Epithelial cell of proximal tubule (primary cell): Measurements from ENCODE around the gene MAPK8IP2. TPM values are rescaled to one million over a fixed set of nuclear protein-coding genes. Genes with fewer than 3 reads are reported as not detected.

Experiments
- DNase-seq: peaks from one replicate; pipeline ENCODE4 v3.0.0-alpha.2; 2011; ENCODE audit warnings: low read depth
- H3K4me3 ChIP-seq: 2 replicates; pipeline ENCODE4 v1.5.1; 2011; ENCODE audit warnings: low read depth, mild to moderate bottlenecking, low read length
- total RNA-seq: library from RNA; depleted of rRNA; stranded (reverse); fragments of >200 nt; gene quantifications from 2 replicates; pipeline ENCODE4 v1.2.3, GENCODE V29; 2015
- TF ChIP-seq, protein P1 (sequence below): conservative IDR thresholded peaks from 2 replicates; pipeline ENCODE4 v1.5.1; 2012; ENCODE audit warnings: low read depth, mild to moderate bottlenecking, low read length

Gene MAPK8IP2
- total RNA-seq, 1 donor from 2014 or later: 0.23 TPM

DNA sequence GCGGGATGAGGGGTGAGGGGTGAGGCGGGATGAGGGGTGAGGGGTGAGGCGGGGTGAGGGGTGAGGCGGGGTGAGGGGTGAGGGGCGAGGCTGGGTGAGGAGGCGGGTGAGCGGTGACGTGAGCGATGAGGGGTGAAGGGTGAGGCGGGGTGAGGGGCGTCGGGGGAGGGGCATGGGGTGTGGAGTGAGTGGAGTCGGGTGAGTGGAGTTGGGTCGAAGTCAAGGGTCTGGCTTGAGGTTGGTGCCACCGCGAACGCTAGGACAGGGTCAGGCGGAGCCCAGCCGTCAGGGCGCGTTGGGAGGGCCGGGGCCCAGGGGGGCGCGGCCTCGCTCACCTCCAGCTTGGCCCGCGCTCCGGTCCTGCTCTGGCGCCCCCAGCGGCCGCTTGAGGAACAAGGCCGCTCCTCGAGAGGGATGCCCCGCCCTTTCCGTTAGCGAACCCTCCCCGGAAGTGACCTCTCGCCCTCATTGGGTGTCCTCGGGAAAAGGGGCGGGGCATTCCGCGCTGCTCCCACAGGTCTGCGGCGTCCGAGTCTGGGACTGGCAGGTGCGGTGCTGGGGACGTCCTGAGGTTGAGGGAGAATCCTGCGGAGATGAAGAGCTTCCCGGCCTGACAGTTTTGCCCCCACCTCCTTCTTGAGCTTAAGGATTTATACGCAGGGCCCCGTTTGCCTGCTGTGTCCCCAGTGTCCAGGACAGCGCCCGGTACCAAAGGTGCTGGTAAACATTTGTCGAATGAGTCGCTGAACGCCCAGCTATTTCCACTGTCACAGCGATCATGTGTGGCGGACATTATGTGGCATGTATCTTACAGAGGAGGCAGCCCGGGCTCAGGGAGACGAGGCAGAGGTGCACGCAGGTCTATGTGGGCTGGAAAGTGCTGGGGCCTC is 37.8 kb upstream of the MAPK8IP2 start, which contains the start of gene SYCE3:
Gene SYCE3 (minus strand): TSS at position 397 of the 890 bp plus-strand sequence. CDS start 6,514 bp downstream, outside the sequence.
- no peak for DNase-seq
- TF ChIP-seq, protein P1, sequence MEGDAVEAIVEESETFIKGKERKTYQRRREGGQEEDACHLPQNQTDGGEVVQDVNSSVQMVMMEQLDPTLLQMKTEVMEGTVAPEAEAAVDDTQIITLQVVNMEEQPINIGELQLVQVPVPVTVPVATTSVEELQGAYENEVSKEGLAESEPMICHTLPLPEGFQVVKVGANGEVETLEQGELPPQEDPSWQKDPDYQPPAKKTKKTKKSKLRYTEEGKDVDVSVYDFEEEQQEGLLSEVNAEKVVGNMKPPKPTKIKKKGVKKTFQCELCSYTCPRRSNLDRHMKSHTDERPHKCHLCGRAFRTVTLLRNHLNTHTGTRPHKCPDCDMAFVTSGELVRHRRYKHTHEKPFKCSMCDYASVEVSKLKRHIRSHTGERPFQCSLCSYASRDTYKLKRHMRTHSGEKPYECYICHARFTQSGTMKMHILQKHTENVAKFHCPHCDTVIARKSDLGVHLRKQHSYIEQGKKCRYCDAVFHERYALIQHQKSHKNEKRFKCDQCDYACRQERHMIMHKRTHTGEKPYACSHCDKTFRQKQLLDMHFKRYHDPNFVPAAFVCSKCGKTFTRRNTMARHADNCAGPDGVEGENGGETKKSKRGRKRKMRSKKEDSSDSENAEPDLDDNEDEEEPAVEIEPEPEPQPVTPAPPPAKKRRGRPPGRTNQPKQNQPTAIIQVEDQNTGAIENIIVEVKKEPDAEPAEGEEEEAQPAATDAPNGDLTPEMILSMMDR: peak; percentile 80
- H3K4me3 ChIP-seq: peak within 1 kb of the TSS; percentile 59

DNA sequence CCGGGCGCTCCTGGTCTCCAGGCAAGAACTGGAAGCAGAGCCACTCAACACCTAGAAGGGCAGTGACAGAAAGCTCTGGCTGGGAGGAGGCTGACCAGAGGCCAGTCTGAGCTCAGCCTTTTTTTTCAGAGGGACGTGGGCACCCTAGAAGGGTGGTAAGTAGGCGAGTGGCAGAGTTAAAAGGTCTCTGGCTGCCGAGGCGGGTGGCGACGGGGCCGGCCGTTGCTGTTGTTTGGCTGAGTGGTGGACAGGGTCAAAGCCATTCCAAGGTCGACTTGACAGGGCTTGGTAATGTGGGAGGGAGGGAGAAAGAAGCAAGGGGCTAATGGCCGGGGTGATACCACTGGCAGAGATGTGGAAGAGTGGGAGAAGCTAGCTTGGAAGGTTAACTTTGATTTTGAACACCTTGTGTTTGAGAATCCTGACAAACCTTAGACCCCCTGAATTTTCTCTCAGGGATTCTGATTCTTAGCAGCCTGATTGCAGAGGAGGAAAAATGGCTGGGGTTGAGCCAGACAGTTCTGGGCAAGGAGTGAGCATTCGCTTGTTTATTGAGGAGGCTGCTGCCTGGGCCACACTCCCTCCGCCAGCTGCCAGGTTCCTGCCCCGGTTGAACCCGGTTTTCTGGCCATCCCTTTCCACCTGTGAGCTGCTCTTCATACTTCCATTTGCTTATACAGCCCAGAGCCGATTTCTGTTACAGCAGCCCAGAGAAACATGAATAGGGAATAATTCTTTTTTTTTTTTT is 37.0 kb upstream of the MAPK8IP2 start:
- no peak for DNase-seq
- TF ChIP-seq, protein P1: no peak
- peak overlapping the region; percentile 59 for H3K4me3 ChIP-seq

DNA sequence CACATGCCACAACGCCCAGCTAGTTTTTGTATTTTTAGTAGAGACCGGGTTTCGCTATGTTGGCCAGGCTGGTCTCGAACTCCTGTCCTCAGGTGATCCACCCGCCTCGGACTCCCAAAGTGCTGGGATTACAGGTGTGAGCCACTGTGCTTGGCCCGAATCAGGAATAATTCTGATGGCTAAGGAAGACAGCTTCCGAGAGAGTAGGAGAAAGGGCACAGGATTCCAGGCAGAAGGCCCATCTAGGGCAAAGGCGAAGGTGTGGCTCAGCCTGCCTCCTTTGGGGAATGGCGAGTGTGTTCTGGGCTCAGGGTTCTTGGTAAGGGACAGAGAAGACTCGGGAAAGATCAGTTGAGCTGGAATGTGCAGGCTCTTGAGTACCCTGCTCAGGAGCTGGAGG is 36.3 kb upstream of the MAPK8IP2 start:
- DNase-seq: no peak
- H3K4me3 ChIP-seq: no peak overlapping the region
- TF ChIP-seq, protein P1: no peak

DNA sequence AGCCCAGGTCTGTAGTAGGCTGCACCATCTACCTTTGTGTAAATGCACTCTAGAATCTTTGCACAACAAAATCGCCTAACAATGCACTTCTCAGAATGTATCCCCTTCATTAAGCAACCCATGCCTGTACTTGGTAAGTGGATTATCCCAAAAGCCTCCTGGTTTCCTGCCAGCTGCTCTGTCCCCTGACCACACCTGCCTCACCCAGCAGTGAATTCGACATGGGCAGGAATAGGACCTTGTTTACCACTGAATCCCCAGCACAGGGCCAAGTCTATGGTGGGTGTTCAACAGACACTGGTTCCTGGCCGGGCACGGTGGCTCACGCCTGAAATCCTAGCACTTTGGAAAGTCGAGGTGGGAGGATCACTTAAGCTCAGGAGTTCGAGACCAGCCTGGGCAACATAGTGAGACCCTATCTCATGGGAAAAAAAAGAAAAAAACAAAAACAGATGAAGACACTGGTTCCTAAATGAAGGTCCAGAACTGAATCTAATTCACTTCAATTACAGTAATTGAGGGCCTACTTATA is 32.8 kb upstream of the MAPK8IP2 start:
- H3K4me3 ChIP-seq: no peak overlapping the region
- TF ChIP-seq, protein P1: no peak
- no peak for DNase-seq

DNA sequence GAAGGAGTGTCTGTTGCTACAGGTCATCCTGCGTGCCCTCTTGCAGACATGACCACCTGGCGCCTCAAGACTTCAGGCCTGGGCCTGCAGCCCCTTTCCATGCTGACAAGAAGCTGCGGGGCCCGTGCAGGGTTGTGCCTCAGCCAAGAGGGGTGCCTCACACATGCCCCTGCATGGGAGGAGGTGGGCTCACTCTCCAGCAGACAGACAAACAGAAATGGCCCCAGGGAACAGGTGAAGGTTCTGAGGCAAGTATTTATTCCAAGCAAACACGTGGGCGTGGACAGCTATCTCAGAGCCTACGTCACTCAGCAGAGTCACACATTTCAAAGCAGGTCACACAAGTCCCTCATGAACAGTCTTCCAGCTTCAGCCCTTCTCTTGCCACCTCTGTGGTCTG is 32.0 kb upstream of the MAPK8IP2 start:
- H3K4me3 ChIP-seq: no peak overlapping the region
- TF ChIP-seq, protein P1: no peak
- DNase-seq: no peak

DNA sequence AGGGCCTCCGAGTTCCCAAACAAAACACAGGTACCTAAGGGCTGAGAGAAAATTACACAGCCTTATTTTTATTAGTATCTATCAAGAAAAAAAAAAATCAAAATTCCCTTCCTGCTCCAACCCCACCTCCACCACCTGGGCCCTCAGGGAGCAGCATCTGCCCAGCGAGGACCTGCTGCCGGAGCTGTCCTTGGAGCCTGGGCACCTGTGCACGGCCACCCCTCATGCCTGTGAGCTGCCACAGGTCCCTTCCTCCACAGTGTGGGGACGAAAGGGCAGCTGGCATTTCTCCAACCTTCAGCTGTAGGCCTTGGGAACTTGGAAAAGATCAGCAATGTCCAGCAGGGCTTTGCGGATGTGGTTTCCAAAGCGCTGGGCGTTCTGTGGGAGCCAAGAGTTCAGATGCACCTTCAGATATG is 31.5 kb upstream of the MAPK8IP2 start:
- TF ChIP-seq, protein P1: no peak
- H3K4me3 ChIP-seq: no peak overlapping the region
- no peak for DNase-seq
